ENCODE data around the gene GRIFIN.

- TF ChIP-seq, protein P1, sequence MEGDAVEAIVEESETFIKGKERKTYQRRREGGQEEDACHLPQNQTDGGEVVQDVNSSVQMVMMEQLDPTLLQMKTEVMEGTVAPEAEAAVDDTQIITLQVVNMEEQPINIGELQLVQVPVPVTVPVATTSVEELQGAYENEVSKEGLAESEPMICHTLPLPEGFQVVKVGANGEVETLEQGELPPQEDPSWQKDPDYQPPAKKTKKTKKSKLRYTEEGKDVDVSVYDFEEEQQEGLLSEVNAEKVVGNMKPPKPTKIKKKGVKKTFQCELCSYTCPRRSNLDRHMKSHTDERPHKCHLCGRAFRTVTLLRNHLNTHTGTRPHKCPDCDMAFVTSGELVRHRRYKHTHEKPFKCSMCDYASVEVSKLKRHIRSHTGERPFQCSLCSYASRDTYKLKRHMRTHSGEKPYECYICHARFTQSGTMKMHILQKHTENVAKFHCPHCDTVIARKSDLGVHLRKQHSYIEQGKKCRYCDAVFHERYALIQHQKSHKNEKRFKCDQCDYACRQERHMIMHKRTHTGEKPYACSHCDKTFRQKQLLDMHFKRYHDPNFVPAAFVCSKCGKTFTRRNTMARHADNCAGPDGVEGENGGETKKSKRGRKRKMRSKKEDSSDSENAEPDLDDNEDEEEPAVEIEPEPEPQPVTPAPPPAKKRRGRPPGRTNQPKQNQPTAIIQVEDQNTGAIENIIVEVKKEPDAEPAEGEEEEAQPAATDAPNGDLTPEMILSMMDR (conservative IDR thresholded peaks at IDR 0.05; ENCODE audit: low read length) = no peak
- no peak for TF ChIP-seq EZH2phosphoT487 (IDR thresholded peaks at IDR 0.05; ENCODE audit: borderline replicate concordance)
Measured at GRCh38 chr7:2437537-2438148, 38.6 kb downstream of the GRIFIN start.
